BLaER1 (cell line): ENCODE results near the gene CYP2D6.
"Not testable (repeated sequence)": the region's sequence is repeated elsewhere in the genome, so short reads cannot be mapped to it uniquely, and the experiment has no call there.

Experiments used
- H3K27ac ChIP-seq: shearing (Covaris generic); formaldehyde crosslinking; 2 replicates; pipeline ENCODE4 v1.8.1; 2022
- H3K27me3 ChIP-seq: shearing (Covaris generic); formaldehyde crosslinking; 2 replicates; pipeline ENCODE4 v1.8.1; 2022
- H3K36me3 ChIP-seq: shearing (Covaris generic); formaldehyde crosslinking; 2 replicates; pipeline ENCODE4 v1.8.1; 2022
- H3K4me1 ChIP-seq: shearing (Covaris generic); formaldehyde crosslinking; 2 replicates; pipeline ENCODE4 v1.8.1; 2022
- H3K4me2 ChIP-seq: shearing (Covaris generic); formaldehyde crosslinking; 2 replicates; pipeline ENCODE4 v1.8.1; 2022
- H3K4me3 ChIP-seq: shearing (Covaris generic); formaldehyde crosslinking; 2 replicates; pipeline ENCODE4 v1.8.1; 2022
- H3K9ac ChIP-seq: shearing (Covaris generic); formaldehyde crosslinking; 2 replicates; pipeline ENCODE4 v1.8.1; 2022
- H3K9me3 ChIP-seq: shearing (Covaris generic); formaldehyde crosslinking; 2 replicates; pipeline ENCODE4 v1.8.1; 2022
- H4K20me1 ChIP-seq: shearing (Covaris generic); formaldehyde crosslinking; 2 replicates; pipeline ENCODE4 v1.8.1; 2022
- Cebpa-rat ChIP-seq: shearing (Covaris generic); IDR thresholded peaks from 2 replicates; pipeline ENCODE4 v1.8.1; 2022

The CYP2D6 gene

DNA sequence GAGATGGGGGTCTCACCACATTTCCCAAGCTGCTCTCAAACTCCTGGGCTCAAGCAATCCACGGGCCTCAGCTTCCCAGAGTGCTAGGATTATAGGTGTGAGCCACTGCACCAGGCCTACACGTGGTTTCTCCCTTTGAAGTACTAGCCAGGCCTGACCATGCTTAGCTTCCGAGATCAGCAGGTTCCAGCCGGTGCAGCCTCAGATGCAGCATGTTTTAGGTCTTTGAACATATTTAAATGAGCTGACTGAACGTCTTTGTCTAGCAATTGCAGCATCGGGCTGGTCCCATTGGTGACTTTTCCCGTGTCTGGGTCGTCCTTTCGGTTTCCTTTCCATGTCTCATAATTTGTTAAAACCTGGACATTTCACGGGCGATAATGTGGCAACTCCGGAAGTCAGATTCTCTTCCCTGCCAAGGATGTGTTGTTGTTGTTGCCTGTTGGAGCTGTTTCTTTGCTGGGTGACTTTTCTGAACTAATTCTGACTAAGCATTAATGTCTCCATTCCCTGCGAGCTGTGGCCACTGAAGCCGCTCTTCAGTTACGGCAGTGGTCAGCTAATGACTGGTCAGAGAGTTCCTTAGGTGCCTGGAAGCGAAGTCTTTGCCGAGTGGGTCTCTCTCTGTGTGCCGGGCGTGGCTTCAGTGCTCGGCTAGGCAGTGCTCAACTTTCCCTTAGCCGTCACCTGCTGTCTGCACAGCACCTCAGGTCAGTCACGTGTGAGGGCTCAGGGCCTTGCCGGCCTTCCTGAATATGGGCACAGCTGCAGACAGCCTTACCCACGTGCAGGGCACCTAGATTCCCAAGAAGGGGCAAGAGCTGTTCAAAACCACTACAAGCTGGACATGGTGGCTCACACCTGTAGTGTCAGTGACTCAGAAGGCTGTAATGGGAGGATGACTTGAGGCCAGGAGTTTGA, 3.8 kb upstream of the CYP2D6 start:
- Histone ChIP-seq H3K4me3 (no peak overlapping the region), H3K9ac (no peak overlapping the region), H3K9me3 (no peaks in the 10 kb centered on the region), H3K4me1 (peaks cover 37% of the 10 kb centered on the region), H3K4me2 (peak overlapping the region; percentile 66), H4K20me1 (no peaks in the 10 kb centered on the region), H3K27ac (peak overlapping the region; percentile 6; the same call in 1 of the 2 replicates), H3K27me3 (no peaks in the 10 kb centered on the region), H3K36me3 (no peaks in the 10 kb centered on the region)
- no peak for TF ChIP-seq Cebpa-rat

- Histone ChIP-seq H3K27ac (no peak overlapping the region), H3K9me3 (no peaks in the 10 kb centered on the region), H3K4me2 (peak overlapping the region; percentile 32), H3K4me1 (peaks cover 31% of the 10 kb centered on the region), H3K27me3 (no peaks in the 10 kb centered on the region), H3K9ac (no peak overlapping the region), H3K4me3 (no peak overlapping the region), H4K20me1 (no peaks in the 10 kb centered on the region), H3K36me3 (no peaks in the 10 kb centered on the region)
- TF ChIP-seq Cebpa-rat, result no peak
These were observed 1.8 kb upstream of the CYP2D6 start for GRCh38 chr22:42132457-42132856.

GRCh38 chr22:42131562-42131961, 952 bp upstream of the CYP2D6 start:
- Histone ChIP-seq H3K9ac (no peak overlapping the region), H4K20me1 (no peaks in the 10 kb centered on the region), H3K4me2 (no peak overlapping the region), H3K36me3 (no peaks in the 10 kb centered on the region), H3K4me3 (no peak overlapping the region), H3K4me1 (peaks cover 31% of the 10 kb centered on the region), H3K27me3 (no peaks in the 10 kb centered on the region), H3K27ac (no peak overlapping the region), H3K9me3 (no peaks in the 10 kb centered on the region)
- no peak for TF ChIP-seq Cebpa-rat

DNA sequence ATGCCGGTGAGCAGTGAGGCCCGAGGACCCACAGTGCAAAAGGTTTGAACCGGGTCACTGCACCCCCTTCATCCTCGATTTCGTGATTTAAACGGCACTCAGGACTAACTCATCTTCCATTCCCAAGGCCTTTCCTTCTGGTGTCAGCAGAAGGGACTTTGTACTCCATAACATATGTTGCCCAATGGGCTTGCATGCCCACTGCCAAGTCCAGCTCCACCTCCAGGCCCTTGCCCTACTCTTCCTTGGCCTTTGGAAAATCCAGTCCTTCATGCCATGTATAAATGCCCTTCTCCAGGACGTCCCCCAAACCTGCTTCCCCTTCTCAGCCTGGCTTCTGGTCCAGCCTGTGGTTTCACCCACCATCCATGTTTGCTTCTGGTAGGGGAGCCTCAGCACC, 428 bp downstream of the CYP2D6 start:
- H3K27ac ChIP-seq, H3K9me3 ChIP-seq, H3K9ac ChIP-seq, H4K20me1 ChIP-seq, H3K36me3 ChIP-seq, H3K27me3 ChIP-seq, H3K4me2 ChIP-seq, H3K4me3 ChIP-seq: not testable (repeated sequence)
- H3K4me1 ChIP-seq, result peaks cover 30% of the 10 kb centered on the region

DNA sequence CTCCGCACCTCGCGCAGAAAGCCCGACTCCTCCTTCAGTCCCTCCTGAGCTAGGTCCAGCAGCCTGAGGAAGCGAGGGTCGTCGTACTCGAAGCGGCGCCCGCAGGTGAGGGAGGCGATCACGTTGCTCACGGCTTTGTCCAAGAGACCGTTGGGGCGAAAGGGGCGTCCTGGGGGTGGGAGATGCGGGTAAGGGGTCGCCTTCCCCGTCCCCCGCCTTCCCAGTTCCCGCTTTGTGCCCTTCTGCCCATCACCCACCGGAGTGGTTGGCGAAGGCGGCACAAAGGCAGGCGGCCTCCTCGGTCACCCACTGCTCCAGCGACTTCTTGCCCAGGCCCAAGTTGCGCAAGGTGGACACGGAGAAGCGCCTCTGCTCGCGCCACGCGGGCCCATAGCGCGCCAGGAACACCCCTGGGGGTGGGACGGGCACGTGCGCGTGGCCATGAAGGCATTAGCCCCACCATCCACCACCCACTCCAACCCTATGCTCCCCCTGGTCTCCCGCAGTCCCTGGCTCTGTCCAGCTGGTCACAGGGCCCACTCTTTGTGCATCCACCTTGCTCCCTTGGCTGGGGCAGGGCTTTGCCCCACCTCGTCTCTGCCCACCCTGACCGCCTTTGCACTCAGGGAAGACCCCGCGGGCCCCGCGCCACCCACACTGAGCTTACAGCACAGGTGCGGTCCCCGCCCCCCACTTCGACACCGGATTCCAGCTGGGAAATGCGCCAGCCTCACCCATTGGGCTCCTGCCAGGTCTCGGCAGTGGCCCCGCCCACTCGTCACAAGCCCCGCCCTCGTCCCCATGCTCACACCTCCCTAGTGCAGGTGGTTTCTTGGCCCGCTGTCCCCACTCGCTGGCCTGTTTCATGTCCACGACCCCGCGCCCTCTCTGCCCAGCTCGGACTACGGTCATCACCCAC, 1.6 kb downstream of the CYP2D6 start:
- not testable (repeated sequence) for H3K36me3 ChIP-seq, H3K27me3 ChIP-seq, H3K4me2 ChIP-seq, H3K9ac ChIP-seq, H4K20me1 ChIP-seq, H3K27ac ChIP-seq, H3K9me3 ChIP-seq, H3K4me3 ChIP-seq
- H3K4me1 ChIP-seq, result peaks cover 18% of the 10 kb centered on the region

GRCh38 chr22:42128007-42128406, 2.6 kb downstream of the CYP2D6 start:
- not testable (repeated sequence) for H3K27me3 ChIP-seq, H3K27ac ChIP-seq, H3K9me3 ChIP-seq, H3K4me2 ChIP-seq, H3K4me3 ChIP-seq, H3K4me1 ChIP-seq, H4K20me1 ChIP-seq, H3K9ac ChIP-seq, H3K36me3 ChIP-seq

DNA sequence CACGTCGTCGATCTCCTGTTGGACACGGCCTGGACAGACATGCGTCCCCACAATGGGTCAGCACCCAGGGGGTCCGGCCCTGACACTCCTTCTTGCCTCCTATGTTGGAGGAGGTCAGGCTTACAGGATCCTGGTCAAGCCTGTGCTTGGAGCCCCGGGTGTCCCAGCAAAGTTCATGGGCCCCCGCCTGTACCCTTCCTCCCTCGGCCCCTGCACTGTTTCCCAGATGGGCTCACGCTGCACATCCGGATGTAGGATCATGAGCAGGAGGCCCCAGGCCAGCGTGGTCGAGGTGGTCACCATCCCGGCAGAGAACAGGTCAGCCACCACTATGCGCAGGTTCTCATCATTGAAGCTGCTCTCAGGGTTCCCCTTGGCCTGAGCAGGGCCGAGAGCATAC, 3.0 kb downstream of the CYP2D6 start:
- TF ChIP-seq Cebpa-rat, result no peak
- Histone ChIP-seq H3K27me3 (no peaks in the 10 kb centered on the region), H3K4me3 (no peak overlapping the region), H4K20me1 (no peaks in the 10 kb centered on the region), H3K4me2 (no peak overlapping the region), H3K36me3 (no peaks in the 10 kb centered on the region), H3K27ac (no peak overlapping the region), H3K9me3 (no peaks in the 10 kb centered on the region), H3K4me1 (peaks cover 9% of the 10 kb centered on the region), H3K9ac (no peak overlapping the region)

DNA sequence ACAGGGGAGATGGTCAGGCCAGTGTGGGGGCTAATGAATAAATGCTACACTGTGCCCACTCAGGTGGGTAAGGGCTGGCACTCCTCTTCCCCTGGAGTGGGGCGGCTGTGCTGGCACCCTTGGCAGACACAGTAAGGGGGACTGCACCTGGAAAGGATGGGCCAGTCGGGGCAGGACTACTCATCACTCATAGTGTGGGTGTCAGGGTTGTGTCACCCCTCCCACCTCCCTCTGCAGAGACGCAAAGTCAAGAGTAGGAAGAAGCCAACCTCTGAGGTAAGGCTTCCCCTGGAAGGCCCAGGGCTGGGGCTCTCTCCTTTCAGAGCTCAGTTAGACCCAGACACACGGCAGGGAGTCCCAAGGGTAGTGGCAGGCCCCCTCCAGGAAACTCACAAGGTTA, 7.1 kb downstream of the CYP2D6 start:
- not testable (repeated sequence) for H3K36me3 ChIP-seq, H4K20me1 ChIP-seq, H3K9me3 ChIP-seq, H3K27me3 ChIP-seq, H3K4me2 ChIP-seq, H3K4me3 ChIP-seq, H3K9ac ChIP-seq, H3K27ac ChIP-seq
- peaks cover 44% of the 10 kb centered on the region for H3K4me1 ChIP-seq

DNA sequence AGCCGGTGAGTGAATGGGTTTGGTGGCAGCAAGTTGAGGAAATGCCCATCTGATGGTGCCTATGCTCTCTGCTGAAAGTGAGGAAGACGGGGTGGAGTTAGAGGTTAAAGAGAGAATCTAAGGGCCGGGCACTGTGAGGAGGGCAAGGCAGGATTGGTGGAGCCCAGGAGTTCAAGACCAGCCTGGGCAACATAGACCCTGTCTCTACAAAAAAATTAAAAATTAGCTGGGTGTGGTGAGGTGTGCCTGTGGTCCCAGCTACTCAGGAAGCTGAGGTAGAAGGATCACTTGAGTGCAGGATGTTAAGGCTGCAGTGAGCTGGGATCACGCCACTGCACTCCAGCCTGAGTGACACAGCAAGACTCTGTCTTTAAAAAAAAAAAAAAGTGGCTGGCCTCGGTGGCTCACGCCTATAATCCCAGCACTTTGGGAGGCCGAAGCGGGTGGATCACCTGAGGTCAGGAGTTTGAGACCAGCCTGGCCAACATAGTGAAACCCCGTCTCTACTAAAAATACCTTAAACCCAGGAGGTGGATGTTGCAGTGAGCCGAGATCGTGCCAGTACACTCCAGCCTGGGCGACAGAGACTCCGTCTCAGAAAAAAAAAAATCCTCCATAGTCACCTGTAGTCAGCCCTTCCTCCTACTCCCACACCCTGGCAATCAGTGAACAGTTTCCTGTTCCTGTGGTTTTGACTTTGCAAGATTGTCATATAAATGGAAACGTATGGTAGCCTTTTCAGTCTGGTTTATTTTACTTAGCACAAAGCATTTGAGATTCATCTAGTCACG, 10.2 kb downstream of the CYP2D6 start:
- H4K20me1 ChIP-seq, H3K27me3 ChIP-seq: not testable (repeated sequence)
- Histone ChIP-seq H3K36me3 (peaks cover 15% of the 10 kb centered on the region), H3K4me1 (peaks cover 44% of the 10 kb centered on the region), H3K27ac (peak overlapping the region; percentile 46), H3K4me3 (peak overlapping the region; percentile 40), H3K9me3 (peaks cover 25% of the 10 kb centered on the region), H3K9ac (peak overlapping the region; percentile 21; the same call in 1 of the 2 replicates), H3K4me2 (peak overlapping the region; percentile 78)
